ENCODE measurements around the gene ALDH3A1. TPM values are rescaled to one million over a fixed set of nuclear protein-coding genes. Genes with fewer than 3 reads are reported as not detected.

The ALDH3A1 gene
- total RNA-seq, 2 donors from 2014 or later = 0.42 to 0.44 TPM

DNA sequence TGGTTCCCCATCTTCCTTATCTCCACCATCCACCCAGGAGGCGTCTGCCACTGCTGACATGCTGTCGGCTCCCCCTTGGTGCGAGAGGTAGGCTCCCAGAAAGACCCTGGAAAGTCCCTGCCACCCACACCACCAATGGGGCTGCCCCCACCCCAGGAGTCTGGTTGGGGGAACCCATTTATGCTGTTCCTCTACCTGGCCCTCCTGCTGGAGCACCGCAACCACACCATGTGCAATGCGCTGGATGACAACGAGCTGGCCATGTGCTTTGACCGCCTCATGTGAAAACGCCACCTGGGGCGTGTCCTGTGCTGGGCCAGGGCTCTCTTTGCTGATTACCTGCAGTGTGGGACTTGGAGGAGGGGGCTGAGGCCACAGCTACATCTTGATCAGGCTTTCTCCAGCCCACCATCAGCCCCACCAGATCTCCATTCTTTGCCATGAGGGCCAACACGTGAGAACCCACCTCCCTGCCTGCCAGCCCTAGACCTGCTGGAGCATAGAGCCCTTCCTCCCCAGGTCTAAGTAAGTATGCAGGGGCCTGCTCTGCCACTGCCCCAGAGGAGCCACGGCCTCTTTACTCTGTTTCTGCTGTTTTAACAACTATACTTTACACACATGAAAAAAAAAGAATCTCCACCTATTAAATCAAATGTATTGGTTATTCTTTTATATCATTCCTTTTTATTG lies 7.9 kb upstream of the ALDH3A1 start:
- Histone ChIP-seq H3K4me3 (ENCODE audit: low read length) (no peak overlapping the region), H3K4me1 (ENCODE audit: control insufficient read depth, insufficient read depth, low read length) (no peaks in the 10 kb centered on the region), H3K27me3 (ENCODE audit: control insufficient read depth, insufficient read depth, low read length, poor library complexity, severe bottlenecking) (no peaks in the 10 kb centered on the region), H3K9ac (ENCODE audit: extremely low read depth, low read length, poor library complexity, severe bottlenecking) (no peak overlapping the region), H3K36me3 (ENCODE audit: control insufficient read depth, insufficient read depth, low read length) (no peaks in the 10 kb centered on the region), H3K27ac (ENCODE audit: low read depth, low read length) (no peak overlapping the region), H3K9me3 (ENCODE audit: control insufficient read depth, low read length) (no peaks in the 10 kb centered on the region)
- TF ChIP-seq, protein P1, sequence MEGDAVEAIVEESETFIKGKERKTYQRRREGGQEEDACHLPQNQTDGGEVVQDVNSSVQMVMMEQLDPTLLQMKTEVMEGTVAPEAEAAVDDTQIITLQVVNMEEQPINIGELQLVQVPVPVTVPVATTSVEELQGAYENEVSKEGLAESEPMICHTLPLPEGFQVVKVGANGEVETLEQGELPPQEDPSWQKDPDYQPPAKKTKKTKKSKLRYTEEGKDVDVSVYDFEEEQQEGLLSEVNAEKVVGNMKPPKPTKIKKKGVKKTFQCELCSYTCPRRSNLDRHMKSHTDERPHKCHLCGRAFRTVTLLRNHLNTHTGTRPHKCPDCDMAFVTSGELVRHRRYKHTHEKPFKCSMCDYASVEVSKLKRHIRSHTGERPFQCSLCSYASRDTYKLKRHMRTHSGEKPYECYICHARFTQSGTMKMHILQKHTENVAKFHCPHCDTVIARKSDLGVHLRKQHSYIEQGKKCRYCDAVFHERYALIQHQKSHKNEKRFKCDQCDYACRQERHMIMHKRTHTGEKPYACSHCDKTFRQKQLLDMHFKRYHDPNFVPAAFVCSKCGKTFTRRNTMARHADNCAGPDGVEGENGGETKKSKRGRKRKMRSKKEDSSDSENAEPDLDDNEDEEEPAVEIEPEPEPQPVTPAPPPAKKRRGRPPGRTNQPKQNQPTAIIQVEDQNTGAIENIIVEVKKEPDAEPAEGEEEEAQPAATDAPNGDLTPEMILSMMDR (conservative IDR thresholded peaks at IDR 0.05) = no peak
- peaks cover 7% of the 10 kb centered on the region for H3K4me1 Mint-ChIP-seq
- WGBS, 2 experiments (ENCODE audit: insufficient coverage in 1 of 2, insufficient read length in 1 of 2) = 86 to 95% methylated on average over 7 to 11 of the region's 11 CpGs
- H3K27ac Mint-ChIP-seq = no peak overlapping the region
- H3K36me3 Mint-ChIP-seq (ENCODE audit: low read depth) = no peaks in the 10 kb centered on the region
- no peaks in the 10 kb centered on the region for H3K9me3 Mint-ChIP-seq
- H3K4me3 Mint-ChIP-seq = no peak overlapping the region
- peaks cover 2% of the 10 kb centered on the region for H3K27me3 Mint-ChIP-seq (ENCODE audit: insufficient read depth)
- peak; percentile 55 for DNase-seq

DNA sequence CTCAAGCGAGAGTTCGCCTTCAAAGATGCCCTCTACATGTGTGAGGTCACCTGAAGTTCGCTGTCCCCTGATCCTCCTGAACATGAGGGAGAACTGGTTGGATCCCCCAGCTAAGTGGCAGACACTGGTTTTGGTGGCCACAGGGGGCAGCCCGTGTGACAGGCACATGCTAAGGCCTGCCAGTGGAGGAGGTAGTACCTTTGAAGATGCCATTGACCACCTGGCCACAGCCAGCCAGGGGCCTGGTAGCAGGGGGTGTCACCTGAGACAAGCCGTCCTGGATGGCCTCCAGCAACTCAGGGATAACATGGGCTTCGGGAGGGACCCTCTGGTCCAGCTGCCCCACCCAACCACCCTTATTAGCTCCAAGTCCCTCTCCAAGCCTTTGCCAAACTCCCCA lies 7.3 kb upstream of the ALDH3A1 start:
- H3K36me3 ChIP-seq (ENCODE audit: control insufficient read depth, insufficient read depth, low read length) = no peaks in the 10 kb centered on the region

DNA sequence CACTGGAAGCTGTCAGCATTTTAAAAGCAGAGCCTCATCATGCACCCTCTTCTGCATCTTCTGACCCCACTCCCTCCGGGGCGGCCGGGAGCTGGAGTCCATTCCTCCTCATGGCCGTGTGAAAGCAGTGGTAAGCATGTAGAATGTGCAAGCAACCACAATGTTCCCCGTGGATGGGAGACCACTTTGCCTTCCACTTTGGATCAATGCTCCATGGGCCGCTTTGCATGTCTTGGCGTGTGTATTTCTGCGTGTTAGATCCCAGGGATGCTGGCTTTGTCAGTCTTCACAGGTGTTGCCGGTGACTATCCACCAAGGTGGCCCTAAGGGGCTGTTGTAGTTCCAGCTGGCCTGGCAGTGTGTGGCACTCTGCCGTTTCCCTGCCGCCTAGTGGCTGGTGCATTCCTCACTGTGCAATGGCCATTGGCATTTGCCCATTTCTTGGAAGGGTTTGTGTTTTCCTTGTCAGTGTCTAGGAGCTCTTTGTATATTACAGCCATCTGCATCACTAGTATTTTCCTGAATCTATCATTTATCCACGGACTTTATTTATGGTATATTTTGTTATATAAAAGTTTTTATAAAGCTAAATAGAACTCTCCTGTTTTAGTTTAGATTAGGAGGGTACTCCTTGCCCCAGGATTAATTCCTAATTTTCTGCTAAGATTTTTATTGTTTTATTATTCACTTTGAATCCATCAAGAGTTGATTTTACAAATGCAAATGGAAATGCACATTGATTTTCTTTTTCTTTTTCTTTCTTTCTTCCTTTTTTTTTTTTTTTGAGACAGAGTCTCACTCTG lies 5.8 kb upstream of the ALDH3A1 start:
- 92 to 93% methylated on average over 8 to 11 of the region's 12 CpGs for WGBS, 2 experiments (ENCODE audit: insufficient coverage in 1 of 2, insufficient read length in 1 of 2)
- no peaks in the 10 kb centered on the region for H3K9me3 ChIP-seq (ENCODE audit: control insufficient read depth, low read length)
- TF ChIP-seq, protein P1 (conservative IDR thresholded peaks at IDR 0.05) = peak; percentile 69
- no peaks in the 10 kb centered on the region for H3K4me1 ChIP-seq (ENCODE audit: control insufficient read depth, insufficient read depth, low read length)
- Mint-ChIP-seq H3K27me3 (ENCODE audit: insufficient read depth) (peaks cover 4% of the 10 kb centered on the region), H3K4me3 (no peak overlapping the region), H3K4me1 (peaks cover 7% of the 10 kb centered on the region), H3K9me3 (no peaks in the 10 kb centered on the region), H3K36me3 (ENCODE audit: low read depth) (no peaks in the 10 kb centered on the region), H3K27ac (no peak overlapping the region)
- no peak overlapping the region for H3K9ac ChIP-seq (ENCODE audit: extremely low read depth, low read length, poor library complexity, severe bottlenecking)
- H3K27me3 ChIP-seq (ENCODE audit: control insufficient read depth, insufficient read depth, low read length, poor library complexity, severe bottlenecking) = no peaks in the 10 kb centered on the region
- H3K27ac ChIP-seq (ENCODE audit: low read depth, low read length) = no peak overlapping the region
- no peak for DNase-seq
- no peaks in the 10 kb centered on the region for H3K36me3 ChIP-seq (ENCODE audit: control insufficient read depth, insufficient read depth, low read length)
- H3K4me3 ChIP-seq (ENCODE audit: low read length) = no peak overlapping the region

More for the DNA sequence above, 7.3 kb upstream of the ALDH3A1 start:
- no peak overlapping the region for H3K27ac Mint-ChIP-seq
- no peaks in the 10 kb centered on the region for H3K36me3 Mint-ChIP-seq (ENCODE audit: low read depth)
- Histone ChIP-seq H3K27me3 (ENCODE audit: control insufficient read depth, insufficient read depth, low read length, poor library complexity, severe bottlenecking) (no peaks in the 10 kb centered on the region), H3K4me1 (ENCODE audit: control insufficient read depth, insufficient read depth, low read length) (no peaks in the 10 kb centered on the region), H3K9me3 (ENCODE audit: control insufficient read depth, low read length) (no peaks in the 10 kb centered on the region), H3K27ac (ENCODE audit: low read depth, low read length) (no peak overlapping the region), H3K4me3 (ENCODE audit: low read length) (no peak overlapping the region), H3K9ac (ENCODE audit: extremely low read depth, low read length, poor library complexity, severe bottlenecking) (no peak overlapping the region)
- H3K9me3 Mint-ChIP-seq = no peaks in the 10 kb centered on the region
- WGBS, 2 experiments (ENCODE audit: insufficient coverage in 1 of 2, insufficient read length in 1 of 2) = 91 to 93% methylated on average over 2 to 6 of the region's 6 CpGs
- H3K4me1 Mint-ChIP-seq = peaks cover 7% of the 10 kb centered on the region
- H3K4me3 Mint-ChIP-seq = no peak overlapping the region
- DNase-seq = no peak
- TF ChIP-seq, protein P1 (conservative IDR thresholded peaks at IDR 0.05) = no peak
- peaks cover 2% of the 10 kb centered on the region for H3K27me3 Mint-ChIP-seq (ENCODE audit: insufficient read depth)
